Neuron (in vitro differentiated cells): Measurements from ENCODE around the gene JMY.

Source experiments
- H2AFZ ChIP-seq: one replicate; pipeline ENCODE4 v1.6.1; 2013; ENCODE audit warnings: low read depth, mild to moderate bottlenecking, inconsistent platforms, low read length, moderate library complexity
- H3K27me3 ChIP-seq: one replicate; pipeline ENCODE4 v1.6.1; 2013; ENCODE audit warnings: low read length; ENCODE audit not compliant: insufficient read depth
- H3K36me3 ChIP-seq: one replicate; pipeline ENCODE4 v1.6.1; 2013; ENCODE audit warnings: low read length; ENCODE audit not compliant: insufficient read depth
- H3K4me1 ChIP-seq: one replicate; pipeline ENCODE4 v1.6.1; 2013; ENCODE audit warnings: low read length; ENCODE audit not compliant: insufficient read depth
- H3K4me3 ChIP-seq: 2 replicates; pipeline ENCODE4 v1.5.1; 2013; ENCODE audit warnings: mild to moderate bottlenecking, low read length, moderate library complexity
- H3K9me3 ChIP-seq: one replicate; pipeline ENCODE4 v1.6.1; 2013; ENCODE audit warnings: low read length

JMY gene

GRCh38 chr5:79235634-79236361 is at the start of gene JMY:
Gene JMY (plus strand): TSS chr5:79236131. CDS start chr5:79236651, 520 bp downstream.
- Histone ChIP-seq H2AFZ (peak within 1 kb of the TSS; percentile 98), H3K9me3 (no peaks in the 10 kb centered on the region), H3K36me3 (no peaks in the 10 kb centered on the region), H3K4me3 (peak within 1 kb of the TSS; percentile 95), H3K4me1 (peaks cover 27% of the 10 kb centered on the region), H3K27me3 (no peaks in the 10 kb centered on the region)

- no peaks in the 10 kb centered on the region for H3K9me3 ChIP-seq
- no peaks in the 10 kb centered on the region for H3K27me3 ChIP-seq
- no peaks in the 10 kb centered on the region for H3K36me3 ChIP-seq
- no peak overlapping the region for H2AFZ ChIP-seq
- H3K4me1 ChIP-seq: no peaks in the 10 kb centered on the region
- H3K4me3 ChIP-seq: no peak overlapping the region
These were observed 49.5 kb upstream of the JMY start for GRCh38 chr5:79186455-79186854.

- H3K9me3 ChIP-seq: no peaks in the 10 kb centered on the region
These were observed 46.3 kb upstream of the JMY start for GRCh38 chr5:79189439-79190234.

GRCh38 chr5:79190235-79190529 is 45.7 kb upstream of the JMY start:
- Histone ChIP-seq H3K4me1 (no peaks in the 10 kb centered on the region), H3K4me3 (no peak overlapping the region), H3K27me3 (no peaks in the 10 kb centered on the region), H3K9me3 (no peaks in the 10 kb centered on the region), H2AFZ (no peak overlapping the region), H3K36me3 (no peaks in the 10 kb centered on the region)

More at GRCh38 chr5:79189439-79190234, 46.3 kb upstream of the JMY start:
- no peaks in the 10 kb centered on the region for H3K27me3 ChIP-seq
- no peaks in the 10 kb centered on the region for H3K36me3 ChIP-seq
- no peak overlapping the region for H2AFZ ChIP-seq
- H3K4me3 ChIP-seq: no peak overlapping the region
- no peaks in the 10 kb centered on the region for H3K4me1 ChIP-seq

- Histone ChIP-seq H3K27me3 (no peaks in the 10 kb centered on the region), H3K36me3 (no peaks in the 10 kb centered on the region), H3K4me3 (no peak overlapping the region), H3K9me3 (no peaks in the 10 kb centered on the region), H3K4me1 (no peaks in the 10 kb centered on the region), H2AFZ (no peak overlapping the region)
These were observed 44.5 kb upstream of the JMY start for GRCh38 chr5:79191457-79191856.

- Histone ChIP-seq H3K4me3 (no peak overlapping the region), H3K27me3 (no peaks in the 10 kb centered on the region), H3K36me3 (no peaks in the 10 kb centered on the region), H3K9me3 (no peaks in the 10 kb centered on the region), H2AFZ (no peak overlapping the region), H3K4me1 (no peaks in the 10 kb centered on the region)
These were observed 42.3 kb upstream of the JMY start for GRCh38 chr5:79193643-79194042.

GRCh38 chr5:79200573-79201183 is 35.3 kb upstream of the JMY start:
- Histone ChIP-seq H3K9me3 (no peaks in the 10 kb centered on the region), H3K4me3 (no peak overlapping the region), H2AFZ (no peak overlapping the region), H3K27me3 (no peaks in the 10 kb centered on the region), H3K4me1 (no peaks in the 10 kb centered on the region), H3K36me3 (no peaks in the 10 kb centered on the region)

- no peaks in the 10 kb centered on the region for H3K4me1 ChIP-seq
- H3K27me3 ChIP-seq: no peaks in the 10 kb centered on the region
- no peak overlapping the region for H3K4me3 ChIP-seq
- no peak overlapping the region for H2AFZ ChIP-seq
- no peaks in the 10 kb centered on the region for H3K9me3 ChIP-seq
- H3K36me3 ChIP-seq: no peaks in the 10 kb centered on the region
These were observed 34.7 kb upstream of the JMY start for GRCh38 chr5:79201206-79201605.

GRCh38 chr5:79202076-79202475 is 33.9 kb upstream of the JMY start:
- Histone ChIP-seq H2AFZ (no peak overlapping the region), H3K4me3 (no peak overlapping the region), H3K9me3 (no peaks in the 10 kb centered on the region), H3K27me3 (no peaks in the 10 kb centered on the region), H3K36me3 (no peaks in the 10 kb centered on the region), H3K4me1 (no peaks in the 10 kb centered on the region)

GRCh38 chr5:79205965-79206364 is 30.0 kb upstream of the JMY start:
- no peak overlapping the region for H3K4me3 ChIP-seq
- no peaks in the 10 kb centered on the region for H3K27me3 ChIP-seq
- no peak overlapping the region for H2AFZ ChIP-seq
- no peaks in the 10 kb centered on the region for H3K9me3 ChIP-seq
- H3K4me1 ChIP-seq: no peaks in the 10 kb centered on the region
- H3K36me3 ChIP-seq: no peaks in the 10 kb centered on the region

GRCh38 chr5:79206541-79206940 is 29.4 kb upstream of the JMY start:
- Histone ChIP-seq H3K4me1 (no peaks in the 10 kb centered on the region), H3K27me3 (no peaks in the 10 kb centered on the region), H3K36me3 (no peaks in the 10 kb centered on the region), H3K4me3 (no peak overlapping the region), H2AFZ (no peak overlapping the region), H3K9me3 (no peaks in the 10 kb centered on the region)

GRCh38 chr5:79209505-79209904 is 26.4 kb upstream of the JMY start:
- H2AFZ ChIP-seq: no peak overlapping the region
- no peaks in the 10 kb centered on the region for H3K36me3 ChIP-seq
- H3K9me3 ChIP-seq: no peaks in the 10 kb centered on the region
- H3K27me3 ChIP-seq: no peaks in the 10 kb centered on the region
- H3K4me3 ChIP-seq: no peak overlapping the region
- no peaks in the 10 kb centered on the region for H3K4me1 ChIP-seq

- Histone ChIP-seq H3K27me3 (no peaks in the 10 kb centered on the region), H3K4me1 (no peaks in the 10 kb centered on the region), H3K36me3 (no peaks in the 10 kb centered on the region), H2AFZ (no peak overlapping the region), H3K4me3 (no peak overlapping the region), H3K9me3 (no peaks in the 10 kb centered on the region)
These were observed 11.5 kb upstream of the JMY start for GRCh38 chr5:79224286-79224984.
